Measurements from ENCODE around the gene SLC24A3.

Gene SLC24A3

DNA sequence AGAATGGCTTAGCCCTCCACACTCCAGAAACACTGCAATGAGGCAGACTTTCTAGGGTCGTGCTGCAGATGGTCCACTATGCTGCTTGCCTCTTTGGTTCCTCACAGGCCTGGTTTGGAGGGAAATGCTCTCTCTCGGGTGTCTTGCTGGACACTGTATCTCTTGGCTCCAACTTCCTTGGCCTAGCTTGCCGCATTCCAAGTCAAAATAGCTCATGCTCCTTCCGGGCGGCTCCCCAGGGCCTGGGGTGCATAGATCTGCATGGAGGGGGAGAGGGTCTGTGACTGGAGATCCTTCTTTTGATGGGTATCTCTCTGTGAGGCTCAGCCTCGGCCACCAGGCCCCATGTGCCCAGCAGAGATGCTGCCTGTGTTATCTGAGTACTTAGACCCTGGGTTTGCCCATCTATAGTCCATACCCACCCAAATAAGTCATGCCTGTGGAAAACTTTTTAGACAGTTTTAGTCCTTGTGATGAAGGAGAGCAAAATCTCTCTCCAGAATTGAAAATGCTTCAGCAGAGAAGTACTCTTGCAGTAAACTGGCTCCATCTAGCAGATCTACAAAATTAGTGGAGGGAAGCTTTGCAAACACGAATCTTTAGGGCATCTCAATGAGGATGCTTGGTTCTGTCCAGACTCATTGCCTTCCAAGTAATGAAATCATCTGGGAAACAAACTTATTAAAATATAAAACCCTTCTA lies 281.5 kb downstream of the SLC24A3 start:
- H3K4me3 ChIP-seq, result no peak overlapping the region
- DNase-seq (ENCODE audit: low read depth, low spot score), result no peak

GRCh38 chr20:19495905-19496703 lies 283.7 kb downstream of the SLC24A3 start:
- H3K4me3 ChIP-seq, result no peak overlapping the region
- no peak overlapping the region for H3K9ac ChIP-seq (ENCODE audit: insufficient read length)
- no peaks in the 10 kb centered on the region for H3K9me3 ChIP-seq (ENCODE audit: low read depth, low read length)
- H3K36me3 ChIP-seq (ENCODE audit: insufficient read depth, low read length), result no peaks in the 10 kb centered on the region
- DNase-seq (ENCODE audit: low read depth, low spot score), result no peak
- TF ChIP-seq EZH2 (IDR thresholded peaks at IDR 0.05), result no peak
- H3K27ac ChIP-seq, result no peak overlapping the region

More for the DNA sequence above, 281.5 kb downstream of the SLC24A3 start:
- Histone ChIP-seq H3K27ac (no peak overlapping the region), H3K36me3 (ENCODE audit: insufficient read depth, low read length) (no peaks in the 10 kb centered on the region), H3K9me3 (ENCODE audit: low read depth, low read length) (no peaks in the 10 kb centered on the region), H3K9ac (ENCODE audit: insufficient read length) (no peak overlapping the region)
- TF ChIP-seq POLR2AphosphoS5 (IDR thresholded peaks at IDR 0.05; ENCODE audit: borderline replicate concordance, low read depth, low read length) (no peak), FOXP2 (optimal IDR thresholded peaks at IDR 0.05; ENCODE audit: control extremely low read depth, extremely low read length, insufficient read depth) (no peak), EZH2 (IDR thresholded peaks at IDR 0.05) (no peak)

GRCh38 chr20:19497064-19497463 lies 284.6 kb downstream of the SLC24A3 start:
- no peaks in the 10 kb centered on the region for H3K9me3 ChIP-seq (ENCODE audit: low read depth, low read length)
- H3K4me3 ChIP-seq, result no peak overlapping the region
- DNase-seq (ENCODE audit: low read depth, low spot score), result no peak
- TF ChIP-seq POLR2AphosphoS5 (IDR thresholded peaks at IDR 0.05; ENCODE audit: borderline replicate concordance, low read depth, low read length), result no peak
- TF ChIP-seq EZH2 (IDR thresholded peaks at IDR 0.05), result no peak
- no peak for TF ChIP-seq FOXP2 (optimal IDR thresholded peaks at IDR 0.05; ENCODE audit: control extremely low read depth, extremely low read length, insufficient read depth)
- no peaks in the 10 kb centered on the region for H3K36me3 ChIP-seq (ENCODE audit: insufficient read depth, low read length)
- H3K27ac ChIP-seq, result no peak overlapping the region
- no peak overlapping the region for H3K9ac ChIP-seq (ENCODE audit: insufficient read length)

GRCh38 chr20:19498756-19499155 lies 286.3 kb downstream of the SLC24A3 start:
- H3K27ac ChIP-seq, result no peak overlapping the region
- no peak overlapping the region for H3K9ac ChIP-seq (ENCODE audit: insufficient read length)
- TF ChIP-seq POLR2AphosphoS5 (IDR thresholded peaks at IDR 0.05; ENCODE audit: borderline replicate concordance, low read depth, low read length) (no peak), EZH2 (IDR thresholded peaks at IDR 0.05) (no peak), FOXP2 (optimal IDR thresholded peaks at IDR 0.05; ENCODE audit: control extremely low read depth, extremely low read length, insufficient read depth) (no peak)
- H3K9me3 ChIP-seq (ENCODE audit: low read depth, low read length), result no peaks in the 10 kb centered on the region
- H3K36me3 ChIP-seq (ENCODE audit: insufficient read depth, low read length), result no peaks in the 10 kb centered on the region
- no peak overlapping the region for H3K4me3 ChIP-seq
- DNase-seq (ENCODE audit: low read depth, low spot score), result no peak

DNA sequence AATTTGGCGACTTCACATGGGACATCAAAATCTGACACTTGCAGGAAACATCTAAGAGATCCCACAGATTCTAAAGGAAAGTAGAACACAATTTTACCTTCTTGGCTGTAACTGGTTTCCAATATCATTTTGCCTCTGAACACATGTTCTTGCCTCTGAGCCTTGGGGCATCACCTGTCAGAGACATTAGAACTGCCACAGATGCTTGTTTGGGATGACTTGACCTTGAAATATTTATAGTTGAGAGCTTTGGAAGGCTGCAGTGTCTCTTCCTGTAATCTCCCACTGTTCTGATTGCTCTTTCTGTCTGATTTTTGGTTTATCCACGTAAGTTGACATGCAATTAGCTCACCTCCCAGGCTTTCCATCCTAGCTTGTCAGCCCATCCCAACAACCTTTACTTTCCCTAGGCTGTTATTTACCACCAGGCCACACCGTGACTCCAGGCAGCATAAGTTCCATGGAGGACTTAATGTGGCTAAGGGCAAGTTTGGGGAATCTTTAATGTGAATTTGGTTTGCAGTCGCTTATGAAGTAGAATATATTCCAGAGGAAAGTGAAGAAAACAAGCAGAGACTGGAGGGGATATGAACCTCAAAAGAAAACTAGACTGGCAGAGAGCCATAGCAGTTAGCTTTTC lies 289.2 kb downstream of the SLC24A3 start:
- TF ChIP-seq FOXP2 (optimal IDR thresholded peaks at IDR 0.05; ENCODE audit: control extremely low read depth, extremely low read length, insufficient read depth) (no peak), EZH2 (IDR thresholded peaks at IDR 0.05) (no peak), POLR2AphosphoS5 (IDR thresholded peaks at IDR 0.05; ENCODE audit: borderline replicate concordance, low read depth, low read length) (no peak)
- no peak for DNase-seq (ENCODE audit: low read depth, low spot score)

GRCh38 chr20:19502169-19502568 lies 289.7 kb downstream of the SLC24A3 start:
- no peaks in the 10 kb centered on the region for H3K9me3 ChIP-seq (ENCODE audit: low read depth, low read length)
- H3K4me3 ChIP-seq, result no peak overlapping the region
- TF ChIP-seq POLR2AphosphoS5 (IDR thresholded peaks at IDR 0.05; ENCODE audit: borderline replicate concordance, low read depth, low read length) (no peak), FOXP2 (optimal IDR thresholded peaks at IDR 0.05; ENCODE audit: control extremely low read depth, extremely low read length, insufficient read depth) (no peak), EZH2 (IDR thresholded peaks at IDR 0.05) (no peak)
- no peak for DNase-seq (ENCODE audit: low read depth, low spot score)
- H3K36me3 ChIP-seq (ENCODE audit: insufficient read depth, low read length), result no peaks in the 10 kb centered on the region
- H3K27ac ChIP-seq, result no peak overlapping the region
- no peak overlapping the region for H3K9ac ChIP-seq (ENCODE audit: insufficient read length)

More for the DNA sequence above, 289.2 kb downstream of the SLC24A3 start:
- Histone ChIP-seq H3K27ac (no peak overlapping the region), H3K9ac (ENCODE audit: insufficient read length) (no peak overlapping the region), H3K9me3 (ENCODE audit: low read depth, low read length) (no peaks in the 10 kb centered on the region), H3K36me3 (ENCODE audit: insufficient read depth, low read length) (no peaks in the 10 kb centered on the region), H3K4me3 (no peak overlapping the region)

DNA sequence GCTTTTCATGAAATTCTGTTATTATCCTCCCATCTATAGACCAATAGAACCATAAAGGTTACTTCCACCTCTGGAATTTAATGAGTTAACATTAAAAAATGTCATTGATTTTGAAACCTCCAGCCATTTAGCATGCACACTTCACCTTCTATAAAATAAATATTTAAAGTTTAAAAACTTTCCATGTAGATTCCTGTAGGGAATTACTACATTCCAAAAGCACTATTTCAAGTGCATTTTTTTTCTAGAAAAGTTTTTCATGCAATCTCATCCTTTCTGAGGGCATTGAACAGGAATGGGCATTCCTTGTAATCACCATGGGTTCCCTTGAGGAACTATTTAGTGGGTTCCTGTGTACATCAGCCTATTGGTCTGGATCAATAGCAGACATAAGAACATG lies 291.8 kb downstream of the SLC24A3 start:
- no peak overlapping the region for H3K9ac ChIP-seq (ENCODE audit: insufficient read length)
- H3K9me3 ChIP-seq (ENCODE audit: low read depth, low read length), result no peaks in the 10 kb centered on the region
- TF ChIP-seq EZH2 (IDR thresholded peaks at IDR 0.05), result no peak
- TF ChIP-seq FOXP2 (optimal IDR thresholded peaks at IDR 0.05; ENCODE audit: control extremely low read depth, extremely low read length, insufficient read depth), result no peak
- TF ChIP-seq POLR2AphosphoS5 (IDR thresholded peaks at IDR 0.05; ENCODE audit: borderline replicate concordance, low read depth, low read length), result no peak
- H3K27ac ChIP-seq, result no peak overlapping the region
- no peaks in the 10 kb centered on the region for H3K36me3 ChIP-seq (ENCODE audit: insufficient read depth, low read length)
- no peak for DNase-seq (ENCODE audit: low read depth, low spot score)
- H3K4me3 ChIP-seq, result no peak overlapping the region

- H3K4me3 ChIP-seq, result no peak overlapping the region
- no peak overlapping the region for H3K9ac ChIP-seq (ENCODE audit: insufficient read length)
- H3K27ac ChIP-seq, result no peak overlapping the region
- no peak for DNase-seq (ENCODE audit: low read depth, low spot score)
- TF ChIP-seq POLR2AphosphoS5 (IDR thresholded peaks at IDR 0.05; ENCODE audit: borderline replicate concordance, low read depth, low read length) (no peak), FOXP2 (optimal IDR thresholded peaks at IDR 0.05; ENCODE audit: control extremely low read depth, extremely low read length, insufficient read depth) (no peak)
- no peaks in the 10 kb centered on the region for H3K36me3 ChIP-seq (ENCODE audit: insufficient read depth, low read length)
- no peaks in the 10 kb centered on the region for H3K9me3 ChIP-seq (ENCODE audit: low read depth, low read length)
Observed at GRCh38 chr20:19506021-19506420, 293.6 kb downstream of the SLC24A3 start.
